AG08396 (cell line): Measurements from ENCODE around the gene OVOL2.
"Not testable (repeated sequence)": the region's sequence is repeated elsewhere in the genome, so short reads cannot be mapped to it uniquely, and the experiment has no call there.

ENCODE experiments used
- DNase-seq: peaks from one replicate; pipeline ENCODE4 v3.0.0; 2012; ENCODE audit warnings: low spot score, mixed read lengths

The OVOL2 gene

GRCh38 chr20:18057101-18057993, at the start of gene OVOL2:
Gene OVOL2 (minus strand): TSS chr20:18057916. CDS start chr20:18057634, 282 bp downstream.
- peak; percentile 33 for DNase-seq

- DNase-seq, result no peak
Observed at GRCh38 chr20:18103497-18103896, 45.8 kb upstream of the OVOL2 start.

DNA sequence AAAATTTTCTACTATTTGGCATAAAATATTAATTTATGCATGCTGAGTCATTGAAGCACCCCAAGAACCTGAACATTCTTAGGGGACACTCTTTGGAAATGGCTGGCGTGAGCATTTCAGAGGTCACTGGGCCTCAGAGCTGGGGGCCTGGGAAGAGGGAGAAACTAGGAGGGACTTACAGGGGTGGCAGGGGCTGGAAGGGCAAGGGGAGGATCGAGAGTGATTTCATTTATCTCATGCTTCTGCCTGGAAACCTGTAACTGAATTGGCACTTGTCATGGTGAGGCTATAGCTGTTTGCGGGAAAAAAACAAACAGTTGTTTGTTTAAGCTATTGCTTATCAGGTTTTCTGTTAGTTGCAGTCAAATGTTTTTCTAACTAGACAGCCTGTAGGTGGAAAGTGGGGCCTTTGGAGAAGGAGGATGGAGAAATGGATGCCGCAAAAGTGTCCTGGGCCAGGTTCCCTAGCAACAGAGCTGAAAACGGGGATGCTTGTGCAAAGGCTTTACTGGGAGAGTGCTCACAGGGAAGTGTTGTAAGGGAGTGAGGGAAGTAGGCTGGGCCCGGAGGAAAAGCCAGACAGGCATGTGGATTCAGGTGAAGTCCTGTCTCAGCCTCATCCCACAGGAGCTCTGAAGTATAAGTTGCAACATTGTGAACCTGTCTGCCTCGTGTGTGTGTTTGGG, 43.6 kb upstream of the OVOL2 start:
- no peak for DNase-seq

- DNase-seq, result not testable (repeated sequence)
Observed at GRCh38 chr20:18100569-18100968, 42.9 kb upstream of the OVOL2 start.

DNA sequence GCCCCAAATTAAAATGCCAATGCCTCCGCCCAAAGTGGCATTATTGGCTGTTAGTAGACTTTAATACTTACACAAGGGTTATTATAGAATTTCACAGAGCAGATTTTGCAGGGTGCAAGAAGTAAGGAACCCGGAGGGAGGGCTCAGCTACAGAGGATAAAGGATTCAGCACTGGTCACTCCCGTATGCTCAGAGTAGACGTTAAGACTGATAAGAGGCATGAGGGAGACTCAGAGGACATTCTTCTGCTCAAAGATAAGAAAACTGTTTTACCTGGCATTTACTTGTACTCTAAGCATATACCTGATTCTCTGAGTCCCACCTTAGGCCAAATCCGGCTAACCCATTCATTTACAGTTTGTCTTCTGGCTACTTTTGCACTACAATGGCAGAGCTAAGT, 36.5 kb upstream of the OVOL2 start:
- DNase-seq, result no peak

- DNase-seq, result no peak
Observed at GRCh38 chr20:18093388-18093787, 35.7 kb upstream of the OVOL2 start.

- no peak for DNase-seq
Observed at GRCh38 chr20:18092890-18093289, 35.2 kb upstream of the OVOL2 start.

GRCh38 chr20:18091623-18092022, 33.9 kb upstream of the OVOL2 start:
- DNase-seq, result no peak

- no peak for DNase-seq
Observed at GRCh38 chr20:18090477-18090876, 32.8 kb upstream of the OVOL2 start.

- DNase-seq, result no peak
Observed at GRCh38 chr20:18090044-18090443, 32.3 kb upstream of the OVOL2 start.

- not testable (repeated sequence) for DNase-seq
Observed at GRCh38 chr20:18088841-18089240, 31.1 kb upstream of the OVOL2 start.

- DNase-seq, result not testable (repeated sequence)
Observed at GRCh38 chr20:18088298-18088697, 30.6 kb upstream of the OVOL2 start.

DNA sequence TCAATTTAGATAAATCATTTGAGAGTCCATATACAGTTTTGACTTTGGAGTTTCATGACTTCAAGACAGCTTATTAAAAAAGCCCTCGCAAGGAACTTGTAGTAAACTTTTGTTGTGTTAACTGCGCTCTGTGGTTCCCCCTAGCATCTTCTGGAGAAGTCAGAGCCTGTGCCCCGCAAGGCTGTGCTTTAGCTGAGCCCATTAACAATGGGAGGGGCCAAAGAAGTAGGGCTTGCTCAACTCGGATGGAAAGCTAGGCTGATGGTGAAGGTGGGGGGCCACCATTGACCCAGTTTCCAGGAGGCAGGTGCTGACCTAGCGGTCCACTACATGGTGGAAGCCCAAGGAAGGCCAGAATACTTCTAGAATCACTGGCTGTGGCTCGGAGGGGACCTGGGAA, 29.3 kb upstream of the OVOL2 start:
- DNase-seq, result no peak

DNA sequence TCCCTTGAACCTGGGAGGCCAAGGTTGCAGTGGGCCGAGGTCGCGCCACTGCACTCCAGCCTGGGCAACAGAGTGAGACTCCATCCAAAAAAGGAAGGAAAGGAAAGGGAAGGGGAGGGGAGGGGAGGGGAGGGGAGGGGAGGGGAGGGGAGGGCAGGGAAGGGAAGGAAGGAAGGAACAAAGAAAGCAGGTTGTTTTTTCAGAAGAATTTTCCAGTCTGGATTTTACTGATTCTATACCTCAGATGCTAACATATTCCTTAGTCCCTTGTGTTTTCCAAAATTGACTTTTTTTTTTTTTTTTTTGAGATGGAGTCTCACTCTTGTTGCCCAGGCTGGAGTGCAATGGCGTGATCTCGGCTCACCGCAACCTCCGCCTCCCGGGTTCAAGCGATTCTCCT, 23.1 kb upstream of the OVOL2 start:
- DNase-seq, result not testable (repeated sequence)

- no peak for DNase-seq
Observed at GRCh38 chr20:18079756-18080353, 22.1 kb upstream of the OVOL2 start.

GRCh38 chr20:18077157-18077556, 19.4 kb upstream of the OVOL2 start:
- DNase-seq, result no peak

- DNase-seq, result no peak
Observed at GRCh38 chr20:18072532-18072931, 14.8 kb upstream of the OVOL2 start.

- DNase-seq, result no peak
Observed at GRCh38 chr20:18066421-18067333, 9.0 kb upstream of the OVOL2 start.

DNA sequence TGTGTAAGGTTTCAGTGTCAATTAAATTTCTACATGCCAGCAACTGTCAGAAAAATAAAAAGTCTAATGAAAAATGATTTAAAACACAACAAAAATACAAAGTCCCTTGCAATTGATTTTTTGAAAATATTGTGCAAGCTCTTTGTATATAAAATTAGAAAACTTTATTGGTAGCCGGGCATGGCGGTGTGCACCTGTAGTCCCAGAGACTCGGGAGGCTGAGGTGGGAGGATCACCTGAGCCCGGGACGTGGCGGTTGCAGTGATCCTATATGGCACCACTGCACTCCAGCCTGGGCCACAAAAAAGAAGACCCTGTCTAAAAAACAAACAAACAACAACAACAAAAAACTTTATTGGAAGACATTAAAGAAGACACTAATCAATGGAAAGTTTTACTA, 6.0 kb upstream of the OVOL2 start:
- DNase-seq, result no peak

DNA sequence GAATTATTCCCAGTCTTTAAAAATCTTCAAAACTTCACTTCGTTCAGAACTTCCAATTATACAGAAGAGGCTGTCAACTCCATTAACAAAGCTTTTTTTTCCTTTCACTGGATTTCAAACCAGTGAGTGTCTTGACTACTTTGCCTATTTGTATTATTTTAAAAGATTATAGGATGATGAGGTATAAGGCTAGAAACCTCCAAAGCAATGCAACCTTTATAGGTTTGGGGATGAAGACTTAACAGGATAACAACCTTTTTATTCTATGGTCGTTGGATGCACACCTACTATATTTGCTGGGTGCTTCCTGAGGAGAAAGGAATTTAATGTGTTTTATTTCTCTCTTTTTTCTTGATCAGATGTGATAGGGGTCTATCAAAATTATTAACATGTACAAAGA, 1.9 kb upstream of the OVOL2 start:
- no peak for DNase-seq

DNA sequence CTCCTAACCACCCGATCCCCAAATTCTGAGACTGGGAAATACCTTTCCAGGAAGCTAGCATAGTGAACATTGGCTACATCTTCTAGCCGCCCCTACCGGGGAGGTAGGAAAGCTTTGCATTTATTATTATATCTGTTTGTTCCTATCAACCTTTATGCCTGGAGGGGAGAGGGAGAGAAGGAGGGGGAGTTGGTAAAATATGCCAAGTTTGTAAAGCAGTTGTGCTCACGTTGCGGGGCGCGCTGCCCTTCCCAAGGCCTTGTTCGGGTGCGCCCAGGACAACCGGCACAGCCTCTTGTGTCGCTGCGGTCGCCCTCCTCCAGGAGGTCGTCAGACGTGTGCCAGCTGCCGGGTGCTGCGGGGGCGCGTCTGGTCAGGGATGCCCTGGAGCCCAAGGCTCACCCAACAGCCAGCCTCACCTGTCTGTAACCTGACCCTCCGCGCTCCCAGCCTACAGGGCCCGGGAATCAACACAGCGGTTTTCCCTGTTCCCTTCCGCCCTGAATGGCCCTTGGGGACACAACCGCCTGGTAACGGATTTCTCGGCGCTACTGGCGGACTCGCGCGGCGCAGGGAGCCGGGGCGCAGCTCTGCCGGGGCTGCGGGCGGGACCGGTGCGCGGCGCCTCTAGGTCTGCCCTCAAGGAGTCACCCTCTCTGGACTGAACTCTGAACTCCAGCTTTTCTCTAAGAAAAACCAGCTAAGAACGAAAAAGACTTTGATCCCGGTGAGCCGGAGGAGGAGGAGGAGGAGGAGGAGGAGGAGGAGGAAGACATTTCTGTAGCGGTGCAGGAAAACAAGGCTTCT, 1.1 kb upstream of the OVOL2 start:
- peak; percentile 25 for DNase-seq
